H9 (cell line): Measurements from ENCODE around the gene WSCD2. TPM values are rescaled to one million over a fixed set of nuclear protein-coding genes. Genes with fewer than 3 reads are reported as not detected.

Source experiments
- DNase-seq: peaks from one replicate; pipeline ENCODE4 v3.0.0-alpha.2; 2017
- H2AFZ ChIP-seq: one replicate; pipeline ENCODE4 v1.6.1; 2013; ENCODE audit warnings: mild to moderate bottlenecking, low read length, control low read depth, moderate library complexity
- H2AK5ac ChIP-seq: 2 replicates; pipeline ENCODE4 v1.6.1; 2013; ENCODE audit warnings: low read length, control low read depth, mixed read lengths; ENCODE audit not compliant: insufficient read length
- H2BK120ac ChIP-seq: one replicate; pipeline ENCODE4 v1.6.1; 2013; ENCODE audit warnings: low read depth, mild to moderate bottlenecking, low read length, control low read depth, inconsistent platforms; ENCODE audit not compliant: poor library complexity, severe bottlenecking
- H2BK12ac ChIP-seq: 2 replicates; pipeline ENCODE4 v1.6.1; 2013; ENCODE audit warnings: low read length, control low read depth, mixed read lengths, low read depth; ENCODE audit not compliant: insufficient read length
- H2BK15ac ChIP-seq: 2 replicates; pipeline ENCODE4 v1.6.1; 2013; ENCODE audit warnings: low read depth, low read length, control low read depth
- H2BK20ac ChIP-seq: one replicate; pipeline ENCODE4 v1.6.1; 2013; ENCODE audit warnings: low read depth, mild to moderate bottlenecking, low read length, control low read depth, inconsistent platforms; ENCODE audit not compliant: poor library complexity, severe bottlenecking
- H2BK5ac ChIP-seq: 2 replicates; pipeline ENCODE4 v1.6.1; 2013; ENCODE audit warnings: low read length, control low read depth, mixed read lengths; ENCODE audit not compliant: insufficient read length
- H3K14ac ChIP-seq: 2 replicates; pipeline ENCODE4 v1.6.1; 2013; ENCODE audit warnings: low read length, control low read depth; ENCODE audit not compliant: insufficient read depth
- H3K18ac ChIP-seq: 2 replicates; pipeline ENCODE4 v1.6.1; 2013; ENCODE audit warnings: low read depth, mild to moderate bottlenecking, mixed read lengths, low read length, control low read depth; ENCODE audit not compliant: insufficient read length
- H3K23ac ChIP-seq: 2 replicates; pipeline ENCODE4 v1.6.1; 2013; ENCODE audit warnings: low read length, control low read depth, mixed read lengths, low read depth; ENCODE audit not compliant: insufficient read length
- H3K23me2 ChIP-seq: 2 replicates; pipeline ENCODE4 v1.6.1; 2013; ENCODE audit warnings: low read depth, mild to moderate bottlenecking, mixed read lengths, low read length, control low read depth; ENCODE audit not compliant: insufficient read length, poor library complexity, severe bottlenecking
- H3K27ac ChIP-seq: 2 replicates; pipeline ENCODE4 v1.5.1; 2013; ENCODE audit warnings: low read length, control low read depth, mixed read lengths, low read depth; ENCODE audit not compliant: insufficient read length
- H3K27me3 ChIP-seq: 2 replicates; pipeline ENCODE4 v1.6.1; 2013; ENCODE audit warnings: low read length, control low read depth, inconsistent platforms; ENCODE audit not compliant: insufficient read depth
- H3K4ac ChIP-seq: 2 replicates; pipeline ENCODE4 v1.6.1; 2013; ENCODE audit warnings: low read depth, mild to moderate bottlenecking, control low read depth, inconsistent platforms, low read length, moderate library complexity
- H3K4me1 ChIP-seq: 2 replicates; pipeline ENCODE4 v1.6.1; 2013; ENCODE audit warnings: low read length, control low read depth, inconsistent platforms; ENCODE audit not compliant: insufficient read depth
- H3K4me2 ChIP-seq: 2 replicates; pipeline ENCODE4 v1.6.1; 2013; ENCODE audit warnings: low read length, control low read depth, mixed read lengths; ENCODE audit not compliant: insufficient read length, insufficient read depth
- H3K56ac ChIP-seq: 2 replicates; pipeline ENCODE4 v1.6.1; 2013; ENCODE audit warnings: low read depth, mild to moderate bottlenecking, mixed read lengths, low read length, control low read depth; ENCODE audit not compliant: insufficient read length
- H3K79me1 ChIP-seq: 2 replicates; pipeline ENCODE4 v1.6.1; 2013; ENCODE audit warnings: low read depth, mild to moderate bottlenecking, moderate library complexity, low read length, control low read depth, inconsistent platforms; ENCODE audit not compliant: insufficient read depth, poor library complexity, severe bottlenecking
- H3K79me2 ChIP-seq: 2 replicates; pipeline ENCODE4 v1.6.1; 2013; ENCODE audit warnings: low read length, control low read depth, inconsistent platforms; ENCODE audit not compliant: insufficient read depth
- H3K9ac ChIP-seq: 2 replicates; pipeline ENCODE4 v1.6.1; 2013; ENCODE audit warnings: low read length, control low read depth, mixed read lengths; ENCODE audit not compliant: insufficient read length; ENCODE audit errors: extremely low read depth
- H3K9me3 ChIP-seq: one replicate; pipeline ENCODE4 v1.6.1; 2013; ENCODE audit warnings: low read depth, low read length, inconsistent platforms; ENCODE audit not compliant: control insufficient read depth
- H3T11ph ChIP-seq: one replicate; pipeline ENCODE4 v1.6.1; 2013; ENCODE audit warnings: mild to moderate bottlenecking, low read length, control low read depth, inconsistent platforms
- H4K20me1 ChIP-seq: one replicate; pipeline ENCODE4 v1.6.1; 2013; ENCODE audit not compliant: control insufficient read depth, insufficient read length, insufficient read depth
- H4K5ac ChIP-seq: 2 replicates; pipeline ENCODE4 v1.6.1; 2013; ENCODE audit warnings: low read depth, mild to moderate bottlenecking, mixed read lengths, low read length, control low read depth; ENCODE audit not compliant: insufficient read length
- H4K8ac ChIP-seq: replicated peaks from 2 replicates; pipeline ENCODE4 v1.6.1; 2013; ENCODE audit warnings: low read length, control low read depth, mixed read lengths, low read depth; ENCODE audit not compliant: insufficient read length
- H4K91ac ChIP-seq: 2 replicates; pipeline ENCODE4 v1.6.1; 2013; ENCODE audit warnings: low read depth, mild to moderate bottlenecking, moderate library complexity, mixed read lengths, low read length, control low read depth; ENCODE audit not compliant: insufficient read length
- H3K27ac Mint-ChIP-seq, 3 experiments: 2 replicates in 2 of 3; 3 replicates in 1 of 3; pipeline ENCODE4 v1.8.0; 2020 to 2021; ENCODE audit warnings: mixed read lengths in 3 of 3, mild to moderate bottlenecking in 1 of 3, moderate library complexity in 1 of 3
- H3K27me3 Mint-ChIP-seq: 2 replicates; pipeline ENCODE4 v1.8.0; 2021; ENCODE audit warnings: low read depth, mild to moderate bottlenecking, moderate library complexity, mixed read lengths
- H3K36me3 Mint-ChIP-seq, 3 experiments: 2 replicates in 2 of 3; 3 replicates in 1 of 3; pipeline ENCODE4 v1.8.0; 2020 to 2021; ENCODE audit warnings: low read depth in 3 of 3, mixed read lengths in 3 of 3; ENCODE audit not compliant: insufficient read depth in 1 of 3
- H3K4me1 Mint-ChIP-seq, 2 experiments: 2 replicates each; pipeline ENCODE4 v1.8.0; 2020; ENCODE audit warnings: mixed read lengths in 2 of 2
- H3K4me3 Mint-ChIP-seq, 2 experiments: 2 replicates in 1 of 2; 3 replicates in 1 of 2; pipeline ENCODE4 v1.8.0; 2020 to 2021; ENCODE audit warnings: mild to moderate bottlenecking in 2 of 2, mixed read lengths in 2 of 2, moderate library complexity in 1 of 2
- H3K9me3 Mint-ChIP-seq, 2 experiments: 2 replicates in 1 of 2; 3 replicates in 1 of 2; pipeline ENCODE4 v1.8.0; 2020; ENCODE audit warnings: mild to moderate bottlenecking in 2 of 2, mixed read lengths in 2 of 2, moderate library complexity in 1 of 2
- CTCF ChIP-seq: fragments of 200-600 bp; sonication (generic); conservative IDR thresholded peaks from 3 replicates; pipeline ENCODE4 v1.8.0; 2021; ENCODE audit warnings: antibody characterized with exemption, mild to moderate bottlenecking
- WGBS: extraction: QIAGEN DNeasy Blood & Tissue Kit; methylation state at CpG from one replicate; pipeline ENCODE4 v1.1.7; 2013; ENCODE audit warnings: missing lambda C conversion rate, low lambda C conversion rate, mixed read lengths; ENCODE audit not compliant: insufficient read length; ENCODE audit errors: extremely low coverage; 5-methylcytosine and 5-hydroxymethylcytosine counted together
- total RNA-seq: library from RNA; stranded (reverse); gene quantifications from 2 replicates; pipeline ENCODE4 v1.2.1, GENCODE V29; 2021

WSCD2 gene
- total RNA-seq, 1 experiment from 2014 or later: 0.92 TPM

DNA sequence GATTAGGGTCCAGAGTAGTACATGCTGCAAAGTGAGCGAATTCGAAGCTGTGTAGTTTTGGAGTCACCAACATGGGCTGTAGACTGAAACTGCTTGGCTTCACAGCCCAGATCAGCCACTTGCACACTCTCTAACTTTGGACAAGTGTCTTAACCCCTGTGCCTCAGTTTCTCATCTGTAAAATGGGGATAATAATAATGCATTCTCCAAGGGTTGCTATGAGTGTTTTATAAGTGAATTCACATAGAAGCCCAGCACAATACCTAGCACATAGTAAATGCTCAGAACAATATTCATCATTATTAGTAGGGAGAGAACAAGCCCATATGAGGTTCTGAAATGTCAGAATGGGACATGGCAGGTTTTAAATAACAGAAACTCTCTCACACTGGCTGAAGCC, 10.4 kb downstream of the WSCD2 start:
- Mint-ChIP-seq H3K9me3 (no peaks in the 10 kb centered on the region), H3K27ac (no peak overlapping the region), H3K4me3 (no peak overlapping the region), H3K4me1 (peaks cover 43 to 50% of the 10 kb centered on the region in 2 experiments), H3K27me3 (no peaks in the 10 kb centered on the region; the same call in none of the 2 replicates), H3K36me3 (peaks cover 0 to 4% (median 1%) of the 10 kb centered on the region in 3 experiments; a peak in 3 of 7 replicates)
- Histone ChIP-seq H3K18ac (no peak overlapping the region), H2BK5ac (no peak overlapping the region), H2BK15ac (no peak overlapping the region), H2AFZ (no peak overlapping the region), H3K27me3 (no peaks in the 10 kb centered on the region; the same call in 1 of the 2 replicates), H3K23me2 (no peaks in the 10 kb centered on the region), H3K27ac (no peak overlapping the region), H4K8ac (no peak overlapping the region), H4K91ac (no peak overlapping the region), H3K4me1 (no peaks in the 10 kb centered on the region), H3K9me3 (no peaks in the 10 kb centered on the region), H2BK20ac (no peak overlapping the region), H3K14ac (no peak overlapping the region), H3K4me2 (no peak overlapping the region), H3K4ac (no peak overlapping the region), H3K23ac (no peak overlapping the region), H3K56ac (no peak overlapping the region), H3K79me1 (no peaks in the 10 kb centered on the region), H2AK5ac (no peak overlapping the region), H2BK120ac (no peak overlapping the region), H3K79me2 (no peaks in the 10 kb centered on the region), H4K20me1 (no peaks in the 10 kb centered on the region), H2BK12ac (no peak overlapping the region), H4K5ac (no peak overlapping the region), H3K9ac (no peak overlapping the region), H3T11ph (no peak overlapping the region)
- TF ChIP-seq CTCF: no peak
- no peak for DNase-seq
- no CpG with 5 or more reads among the region's 2 CpGs for WGBS
